Gastroesophageal sphincter (tissue), 3 donors: Measurements from ENCODE around the gene CCNDBP1.

Experiments
- CTCF ChIP-seq, 4 experiments: fragments of 200-600 bp in 2 of 4; fragments of 450-650 bp in 2 of 4; sonication (generic) in 1 of 4; IDR thresholded peaks; one replicate each; pipeline ENCODE4 v1.5.1; 2017 to 2019; ENCODE audit warnings: antibody characterized with exemption in 4 of 4, mild to moderate bottlenecking in 2 of 4, moderate library complexity in 2 of 4
- POLR2A ChIP-seq, 2 donors: fragments of 450-650 bp; IDR thresholded peaks; one replicate each; pipeline ENCODE4 v1.6.1; 2017; ENCODE audit warnings: antibody characterized with exemption in 2 of 2, mild to moderate bottlenecking in 2 of 2, moderate library complexity in 1 of 2

GRCh38 chr15:43229977-43230376 is 44.8 kb downstream of the CCNDBP1 start:
- TF ChIP-seq CTCF (IDR thresholded peaks at IDR 0.05), result no peak
- no peak for TF ChIP-seq POLR2A (IDR thresholded peaks at IDR 0.05)
